ES-I3 (cell line): Measurements from ENCODE around the gene CHST1.

Experiments used
- H3K36me3 ChIP-seq: 2 replicates; pipeline ENCODE4 v1.6.1; 2013; ENCODE audit warnings: mild to moderate bottlenecking, low read length, control low read depth, moderate library complexity; ENCODE audit not compliant: insufficient read depth
- H3K4me1 ChIP-seq: 2 replicates; pipeline ENCODE4 v1.6.1; 2013; ENCODE audit warnings: mild to moderate bottlenecking, control low read depth, low read length; ENCODE audit not compliant: insufficient read depth
- H3K9ac ChIP-seq: 2 replicates; pipeline ENCODE4 v1.6.1; 2013; ENCODE audit warnings: low read depth, mild to moderate bottlenecking, low read length, moderate library complexity
- H3K9me3 ChIP-seq: 2 replicates; pipeline ENCODE4 v1.6.1; 2013; ENCODE audit warnings: mild to moderate bottlenecking, low read length, moderate library complexity; ENCODE audit not compliant: control insufficient read depth, insufficient read depth

Gene CHST1

GRCh38 chr11:45603946-45604682 lies 61.3 kb downstream of the CHST1 start:
- Histone ChIP-seq H3K36me3 (no peaks in the 10 kb centered on the region), H3K9me3 (no peaks in the 10 kb centered on the region), H3K4me1 (peaks cover 6% of the 10 kb centered on the region; the same call in 1 of the 2 replicates)

GRCh38 chr11:45599161-45599943 lies 66.1 kb downstream of the CHST1 start:
- no peaks in the 10 kb centered on the region for H3K9me3 ChIP-seq
- no peaks in the 10 kb centered on the region for H3K36me3 ChIP-seq
- 0 out of 2 replicates have a peak, but pooled peaks cover 4% of the 10 kb centered on the region for H3K4me1 ChIP-seq
- H3K9ac ChIP-seq: no peak overlapping the region

More at GRCh38 chr11:45603946-45604682, 61.3 kb downstream of the CHST1 start:
- no peak overlapping the region for H3K9ac ChIP-seq
